Right kidney (tissue), 1 donor: ENCODE measurements around the gene TRMT112.
A peak's percentile ranks its signal among the peaks of the same experiment; 100 is the strongest.
"Not testable (repeated sequence)": the region's sequence is repeated elsewhere in the genome, so short reads cannot be mapped to it uniquely, and the experiment has no call there.

Experiments used
- DNase-seq: peaks from one replicate; pipeline ENCODE4 v3.0.0-alpha.2; 2016

TRMT112 gene

DNA sequence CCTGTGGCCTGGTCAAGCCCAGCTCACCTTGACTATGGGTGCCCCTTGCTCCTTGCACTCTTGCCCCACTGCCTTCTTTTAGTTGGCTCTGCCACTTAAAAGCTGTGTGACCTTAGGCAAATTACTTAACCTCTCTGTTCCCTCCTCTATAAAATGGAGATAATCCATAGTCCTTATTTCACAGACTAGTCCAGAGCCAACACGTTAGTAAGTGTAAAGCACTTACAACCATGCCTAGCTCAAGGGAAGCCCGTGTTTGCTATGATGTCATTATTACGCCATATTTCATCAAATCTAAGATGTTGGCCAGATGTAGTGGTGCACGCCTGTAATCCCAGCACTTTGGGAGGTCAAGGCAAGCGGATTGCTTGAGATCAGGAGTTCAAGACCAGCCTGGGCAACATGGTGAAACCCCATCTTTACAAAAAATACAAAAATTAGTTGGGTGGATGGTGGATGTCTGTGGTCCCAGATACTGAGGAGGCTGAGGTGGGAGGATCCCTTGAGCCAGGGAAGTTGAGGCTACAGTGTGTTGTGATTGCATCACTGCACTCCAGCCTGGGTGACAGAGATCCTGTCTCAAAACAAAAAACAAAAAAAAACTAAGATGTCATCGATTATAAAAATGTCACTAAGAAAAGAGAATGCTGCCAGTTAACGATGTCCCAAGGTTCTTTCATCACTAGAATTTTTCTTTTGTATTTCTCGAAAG is 20.3 kb upstream of the TRMT112 start:
- no peak for DNase-seq

DNA sequence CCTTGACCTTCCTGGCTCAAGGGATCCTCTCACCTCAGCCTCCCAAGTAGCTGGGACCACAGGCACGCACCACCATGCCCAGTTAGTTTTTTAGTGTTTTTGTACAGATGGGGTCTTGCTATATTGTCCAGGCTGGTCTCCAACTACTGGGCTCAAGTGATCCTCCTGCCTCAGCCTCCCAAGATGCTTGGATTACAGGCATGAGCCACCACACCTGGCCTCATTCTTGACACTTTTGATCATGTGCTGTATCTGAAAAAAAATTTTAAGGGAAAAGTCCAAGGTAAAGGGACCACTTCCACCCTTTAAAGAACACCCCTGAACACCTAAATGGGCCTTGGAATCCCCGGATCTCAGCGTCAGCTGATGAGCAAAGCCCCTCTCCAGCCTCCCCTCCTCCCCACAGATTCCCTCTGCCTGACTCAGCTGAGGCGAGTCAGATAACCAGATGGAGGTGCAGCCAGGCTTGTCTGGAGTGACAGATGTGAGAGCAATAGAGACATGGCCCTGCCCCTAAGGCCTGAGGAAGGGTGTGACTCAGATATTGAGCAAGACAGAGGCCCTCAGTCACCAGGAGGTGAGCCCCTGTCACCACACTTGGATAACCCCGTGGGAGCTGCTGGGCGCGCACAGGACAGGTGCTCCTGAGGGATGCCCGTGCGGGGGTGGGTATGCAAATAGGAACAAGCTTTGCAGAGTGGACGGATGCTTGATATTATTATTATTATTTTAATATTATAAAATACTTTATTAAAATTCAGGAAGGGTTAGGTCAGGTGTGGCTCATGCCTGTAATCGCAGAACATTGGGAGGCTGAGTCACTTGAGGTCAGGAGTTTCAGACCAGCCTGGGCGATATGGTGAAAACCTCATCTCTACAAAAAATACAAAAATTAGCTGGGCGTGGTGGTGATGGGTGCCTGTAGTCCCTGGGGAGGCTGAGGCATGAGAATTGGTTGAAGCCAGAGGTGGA is 17.7 kb upstream of the TRMT112 start:
- DNase-seq: no peak

DNA sequence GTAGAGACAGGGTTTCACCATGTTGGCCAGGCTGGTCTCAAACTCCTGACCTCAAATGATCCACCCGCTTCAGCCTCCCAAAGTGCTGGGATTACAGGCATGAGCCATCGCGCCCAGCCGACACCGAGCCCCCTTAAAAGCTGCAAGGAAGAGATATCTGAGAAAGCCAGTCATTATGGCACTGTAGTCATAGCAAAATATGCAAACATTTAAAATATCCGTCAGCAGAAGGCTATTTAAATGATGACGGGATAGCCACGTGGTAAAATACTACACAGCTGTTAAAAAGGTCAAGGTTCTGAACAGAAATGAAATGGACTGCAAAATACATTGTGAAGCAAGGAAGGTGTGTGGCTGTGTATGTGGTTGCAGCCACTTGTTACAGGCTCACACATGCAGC is 16.2 kb upstream of the TRMT112 start:
- no peak for DNase-seq

DNA sequence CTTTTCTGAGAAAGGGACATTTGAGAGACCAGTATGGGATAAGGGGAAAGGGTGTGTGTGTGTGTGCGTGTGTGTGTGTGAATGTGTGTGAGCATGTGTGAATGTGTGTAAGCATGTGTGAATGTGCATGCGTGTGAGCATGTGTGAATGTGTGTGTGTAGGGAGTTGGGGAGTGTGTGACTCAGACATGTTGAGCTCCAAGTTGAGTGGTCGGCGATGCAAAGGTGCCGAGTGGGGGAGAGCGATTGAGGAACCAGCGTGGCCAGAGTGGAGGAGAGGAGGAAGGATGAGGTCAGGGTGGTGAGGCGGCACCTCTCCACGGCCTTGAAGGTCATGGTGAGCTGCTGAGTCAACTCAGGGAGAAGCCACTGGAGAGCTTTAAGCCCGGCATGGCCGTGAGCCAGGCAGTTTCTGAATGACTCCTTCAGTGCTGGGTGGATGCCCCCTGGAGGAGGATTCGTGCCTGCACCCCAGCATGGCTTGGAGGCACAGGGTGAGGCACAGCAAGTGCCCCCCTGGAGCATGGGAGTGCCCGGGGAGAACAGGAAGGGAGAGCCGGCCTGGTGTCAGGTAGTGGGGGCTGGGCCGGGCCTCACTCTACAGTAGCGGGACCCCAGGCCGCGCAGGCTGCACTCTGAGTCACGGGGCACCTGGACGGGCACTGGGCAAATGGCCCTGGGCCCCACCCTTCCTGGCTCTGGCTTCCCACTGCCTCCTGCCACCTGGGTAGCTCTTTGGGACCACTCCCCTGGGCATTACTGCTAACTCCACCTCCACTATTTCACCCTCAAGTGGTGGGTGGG is 14.4 kb upstream of the TRMT112 start:
- no peak for DNase-seq

DNA sequence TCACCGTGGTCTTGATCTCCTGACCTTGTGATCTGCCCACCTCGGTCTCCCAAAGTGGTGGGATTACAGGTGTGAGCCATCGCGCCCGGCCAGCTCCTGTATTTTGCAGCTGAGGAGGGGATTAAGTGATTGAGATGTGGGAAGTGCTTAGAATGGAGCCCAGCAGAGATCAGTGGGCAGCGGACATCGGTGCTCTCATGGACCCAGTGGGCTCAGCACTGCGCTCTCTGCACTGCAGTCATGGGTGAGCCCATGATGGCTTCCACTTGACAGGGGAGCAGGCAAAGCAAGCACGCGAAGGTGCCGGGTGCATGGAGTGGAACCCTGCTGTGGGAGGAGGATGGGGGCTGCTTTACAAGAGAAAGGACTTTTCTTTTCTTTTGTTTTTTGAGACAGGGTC is 13.5 kb upstream of the TRMT112 start:
- no peak for DNase-seq

DNA sequence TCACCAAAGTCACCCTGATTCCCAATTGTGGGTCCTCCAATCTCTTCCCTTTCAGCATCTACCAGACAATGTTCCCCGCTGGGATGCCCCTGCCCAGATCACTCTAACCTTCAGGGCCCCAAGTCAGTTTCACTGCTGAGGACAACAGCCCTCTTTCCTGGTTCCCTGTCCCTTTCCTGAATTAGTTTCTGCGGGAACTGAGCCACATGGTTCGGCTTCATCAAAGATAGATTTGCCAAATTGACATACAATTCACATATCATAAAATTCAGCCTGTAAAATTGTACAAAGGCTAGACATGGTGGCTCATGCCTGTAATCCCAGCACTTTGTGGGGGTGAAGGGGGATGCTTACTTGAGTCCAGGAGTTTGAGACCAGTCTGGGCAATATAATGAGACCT is 10.6 kb upstream of the TRMT112 start:
- DNase-seq: no peak

DNA sequence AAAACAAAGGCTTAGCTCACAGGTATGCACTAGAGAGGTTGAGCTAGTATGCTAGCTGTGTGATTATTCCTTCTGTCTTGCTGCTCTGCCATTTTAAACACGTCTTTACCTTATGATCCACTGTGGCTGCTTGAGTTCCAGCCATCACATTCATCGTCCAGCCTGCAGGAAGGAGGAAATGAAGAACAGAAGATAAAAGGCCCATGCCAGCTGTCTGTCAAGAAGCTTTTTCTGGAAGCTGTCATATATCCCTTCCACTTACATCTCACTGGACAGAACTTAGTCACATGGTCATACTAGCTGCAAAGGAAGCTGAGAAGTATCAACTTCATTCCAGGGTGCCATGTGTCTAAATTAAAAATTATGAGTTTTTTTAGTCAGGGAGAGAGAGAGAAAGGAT is 10.0 kb upstream of the TRMT112 start:
- DNase-seq: no peak

DNA sequence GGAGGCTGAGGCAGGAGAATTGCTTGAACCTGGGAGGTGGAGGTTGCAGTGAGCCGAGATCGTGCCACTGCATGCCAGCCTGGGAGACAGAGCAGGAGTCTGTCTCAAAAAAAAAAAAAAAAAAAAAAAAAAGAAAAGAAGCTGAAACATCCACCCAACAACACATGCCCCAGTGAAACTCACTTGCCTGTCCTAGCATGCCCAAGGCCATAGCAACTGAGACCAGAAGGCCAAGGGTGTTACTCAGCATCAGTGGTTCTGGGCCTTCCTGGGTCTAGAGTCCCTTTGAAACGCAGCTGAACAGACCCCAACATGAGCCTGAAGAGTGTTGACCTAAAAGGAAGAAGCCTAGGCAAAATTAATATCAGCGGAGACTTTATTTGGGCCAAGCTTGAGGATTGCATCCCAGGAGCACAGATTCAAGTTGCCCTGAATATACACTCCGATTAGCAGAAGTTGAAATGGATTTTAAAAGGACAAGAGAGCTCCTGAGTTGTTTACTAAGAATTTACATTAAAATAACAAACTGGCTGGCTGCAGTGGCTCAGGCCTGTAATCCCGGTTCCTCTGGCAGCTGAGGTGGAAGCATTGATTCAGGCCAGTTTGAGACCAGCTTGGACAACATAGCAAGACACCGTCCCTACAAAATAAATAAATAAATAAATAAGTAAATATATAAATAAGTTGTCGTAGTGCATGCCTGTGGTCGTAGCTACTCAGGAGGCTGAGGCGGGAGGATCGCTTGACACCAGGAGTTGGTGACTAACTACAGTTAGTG is 7.5 kb upstream of the TRMT112 start:
- DNase-seq: no peak

DNA sequence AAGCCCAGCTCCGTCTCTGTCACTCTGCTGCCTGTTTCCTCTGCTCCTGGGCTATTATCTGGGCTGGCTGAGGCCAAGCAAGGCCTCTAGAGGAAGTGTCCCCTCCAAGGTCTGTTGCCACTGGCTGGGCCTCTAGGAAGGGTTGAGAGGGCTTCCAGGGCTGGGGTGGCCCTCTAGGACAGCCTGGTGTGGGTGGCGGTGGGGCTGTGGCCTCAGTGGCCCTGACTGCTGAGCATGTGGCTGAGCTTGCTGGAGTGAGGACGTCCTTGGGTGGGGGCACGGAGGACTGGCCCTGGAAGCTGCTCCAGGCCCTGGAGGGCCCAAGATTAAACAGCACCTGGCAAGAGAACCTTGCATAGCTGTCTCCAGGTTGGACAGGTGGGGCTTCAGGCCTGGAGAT is 6.6 kb upstream of the TRMT112 start:
- not testable (repeated sequence) for DNase-seq

DNA sequence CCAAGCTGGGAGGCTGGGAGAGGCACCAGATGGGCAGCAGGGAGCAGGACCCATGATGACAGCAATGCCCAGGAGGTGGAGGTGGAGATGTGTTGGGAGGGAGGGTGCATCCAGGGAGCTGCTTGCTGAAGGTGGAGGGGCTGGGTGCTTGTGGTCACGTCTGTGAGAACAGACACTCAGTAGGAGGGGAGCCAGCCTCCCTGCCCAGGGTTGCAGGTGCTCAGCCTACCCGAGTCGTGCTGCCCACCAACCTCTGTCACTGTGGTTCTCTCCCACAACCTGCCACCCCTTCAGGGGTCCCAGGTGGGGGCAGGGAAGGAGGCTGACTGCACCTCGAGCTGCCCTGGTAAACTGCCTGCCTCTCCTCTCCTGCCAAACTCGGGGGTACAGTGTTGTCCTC is 6.0 kb upstream of the TRMT112 start:
- no peak for DNase-seq

DNA sequence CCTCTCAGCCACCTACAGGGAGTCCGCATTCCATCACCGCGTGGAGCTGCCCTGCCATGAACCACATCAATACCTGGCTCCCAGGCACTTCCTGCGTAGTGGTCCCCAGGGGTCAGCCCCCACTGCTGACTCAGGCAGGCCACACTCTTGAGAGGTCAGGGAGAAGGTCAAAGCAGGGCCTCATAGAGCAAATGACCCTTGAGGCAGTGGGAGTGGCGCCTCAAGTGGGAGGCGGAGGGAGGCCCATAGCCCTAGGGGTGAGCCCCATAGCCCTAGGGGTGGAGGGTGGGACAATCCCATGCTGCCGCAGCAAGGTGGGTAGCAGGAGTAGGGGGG is 5.5 kb upstream of the TRMT112 start:
- DNase-seq: no peak

DNA sequence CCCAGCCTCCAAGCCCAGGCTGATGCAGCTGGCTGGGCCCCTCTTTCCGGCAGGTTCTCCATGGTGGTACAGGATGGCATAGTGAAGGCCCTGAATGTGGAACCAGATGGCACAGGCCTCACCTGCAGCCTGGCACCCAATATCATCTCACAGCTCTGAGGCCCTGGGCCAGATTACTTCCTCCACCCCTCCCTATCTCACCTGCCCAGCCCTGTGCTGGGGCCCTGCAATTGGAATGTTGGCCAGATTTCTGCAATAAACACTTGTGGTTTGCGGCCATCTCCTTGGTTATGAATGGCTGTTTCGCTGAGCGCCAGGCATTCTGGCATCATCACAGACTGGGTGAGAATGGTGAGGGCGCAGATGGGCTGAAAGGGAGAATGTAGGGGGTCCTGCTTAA is 4.2 kb upstream of the TRMT112 start:
- DNase-seq: no peak

DNA sequence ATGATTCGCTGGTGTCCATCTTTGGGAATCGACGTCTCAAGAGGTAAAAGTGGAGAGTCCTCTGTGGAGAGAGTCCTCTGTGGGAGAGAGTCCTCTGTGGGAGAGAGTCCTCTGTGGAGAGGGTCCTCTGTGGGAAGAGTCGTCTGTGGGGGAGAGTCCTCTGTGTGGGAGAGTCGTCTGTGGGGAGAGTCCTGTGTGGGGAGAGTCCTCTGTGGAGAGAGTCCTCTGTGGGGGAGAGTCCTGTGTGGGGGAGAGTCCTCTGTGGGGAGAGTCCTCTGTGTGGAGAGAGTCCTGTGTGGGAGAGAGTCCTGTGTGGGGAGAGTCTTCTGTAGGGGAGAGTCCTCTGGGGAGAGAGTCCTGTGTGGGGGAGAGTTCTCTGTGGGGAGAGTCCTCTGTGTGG is 3.7 kb upstream of the TRMT112 start:
- no peak for DNase-seq

DNA sequence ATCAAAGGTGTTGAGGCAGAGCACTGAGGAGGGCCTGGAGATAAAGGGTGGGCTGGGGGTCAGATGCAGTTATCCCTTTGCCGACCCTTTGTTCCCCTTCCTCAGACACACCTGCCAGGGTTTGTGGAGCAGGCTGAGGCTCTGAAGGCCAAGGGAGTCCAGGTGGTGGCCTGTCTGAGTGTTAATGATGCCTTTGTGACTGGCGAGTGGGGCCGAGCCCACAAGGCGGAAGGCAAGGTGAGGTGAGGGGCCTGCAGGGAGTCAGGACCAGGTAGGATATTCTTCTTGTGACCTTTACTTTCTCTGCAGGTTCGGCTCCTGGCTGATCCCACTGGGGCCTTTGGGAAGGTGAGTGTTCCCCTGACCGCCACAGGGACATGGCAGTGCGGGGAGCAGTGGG is 3.2 kb upstream of the TRMT112 start:
- no peak for DNase-seq

DNA sequence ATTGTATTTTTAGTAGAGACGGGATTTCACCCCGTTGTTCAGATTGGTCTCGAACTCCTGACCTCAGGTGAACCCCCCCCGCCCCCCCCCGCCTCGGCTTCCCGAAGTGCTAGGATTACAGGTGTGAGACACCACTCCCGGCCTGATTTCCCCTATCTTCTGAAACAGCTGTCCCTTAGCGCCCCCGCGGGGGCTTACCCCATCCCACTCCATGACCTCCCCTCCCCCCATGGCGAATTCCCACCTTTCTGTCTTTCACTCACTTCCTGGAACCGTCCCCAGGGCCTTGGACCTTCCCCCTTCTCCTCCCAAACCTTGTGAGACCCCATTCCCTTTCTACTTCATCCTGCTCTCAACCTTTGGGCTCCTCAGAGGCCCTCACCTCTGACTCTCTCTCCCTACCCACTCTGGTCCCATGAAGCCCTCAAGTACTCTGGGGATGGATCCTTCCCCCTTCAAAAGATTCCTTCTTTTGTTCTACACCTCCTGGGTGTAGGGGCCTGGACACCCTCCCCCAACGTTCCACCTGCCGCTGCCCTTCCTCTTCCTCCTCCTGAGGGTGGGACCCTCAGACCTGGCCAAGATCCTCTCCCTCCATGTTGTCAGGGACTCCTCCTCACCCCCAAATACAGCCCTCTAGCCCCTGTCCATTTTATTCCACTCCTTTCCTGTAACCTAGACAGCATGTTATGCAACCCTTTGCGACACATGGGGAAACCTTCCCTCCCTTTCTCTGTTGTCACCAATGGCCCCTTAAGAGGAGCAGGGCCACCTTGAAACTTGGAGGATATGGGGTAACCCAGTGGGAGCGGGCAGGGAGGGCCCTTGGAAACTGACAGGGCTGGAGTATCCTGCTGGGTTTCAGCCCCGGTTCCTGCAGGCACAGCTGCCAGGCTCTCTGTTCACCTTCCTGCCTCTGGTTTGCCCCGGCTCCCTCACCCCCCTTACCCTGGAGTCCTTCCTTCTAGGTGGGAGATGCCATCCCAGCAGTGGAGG is 1.7 kb upstream of the TRMT112 start:
- DNase-seq: no peak

DNA sequence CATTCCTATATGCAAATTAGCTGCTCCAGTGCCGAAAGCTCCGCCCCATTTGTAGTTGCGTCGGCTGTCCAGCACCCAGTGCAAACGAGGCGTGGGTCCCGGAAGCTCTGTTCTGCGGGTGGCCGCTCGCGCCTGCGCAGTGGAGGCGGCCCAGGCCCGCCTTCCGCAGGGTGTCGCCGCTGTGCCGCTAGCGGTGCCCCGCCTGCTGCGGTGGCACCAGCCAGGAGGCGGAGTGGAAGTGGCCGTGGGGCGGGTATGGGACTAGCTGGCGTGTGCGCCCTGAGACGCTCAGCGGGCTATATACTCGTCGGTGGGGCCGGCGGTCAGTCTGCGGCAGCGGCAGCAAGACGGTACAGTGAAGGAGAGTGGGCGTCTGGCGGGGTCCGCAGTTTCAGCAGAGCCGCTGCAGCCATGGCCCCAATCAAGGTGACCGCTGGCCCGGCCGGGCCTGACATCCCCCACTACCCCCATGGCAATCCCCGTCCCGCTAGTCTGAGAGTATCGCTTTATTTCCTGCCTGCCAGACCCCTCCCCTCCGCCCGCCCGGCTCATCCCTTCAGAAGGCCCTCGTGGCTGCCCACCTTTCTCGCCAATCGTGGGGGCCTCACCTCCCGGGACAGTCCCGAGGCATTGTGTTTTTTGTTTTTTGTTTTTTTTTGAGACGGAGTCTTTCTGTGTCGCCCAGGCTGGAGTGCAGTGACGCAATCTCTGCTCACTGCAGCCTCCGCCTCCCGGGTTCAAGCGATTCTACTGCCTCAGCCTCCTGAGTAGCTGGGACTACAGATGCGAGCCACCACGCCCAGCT is 804 bp upstream of the TRMT112 start, which contains the start of gene PRDX5:
TSS of gene PRDX5 (plus strand) at position 161 of the 805 bp plus-strand sequence. CDS start at position 256, 95 bp downstream.
- DNase-seq: peak; percentile 92

DNA sequence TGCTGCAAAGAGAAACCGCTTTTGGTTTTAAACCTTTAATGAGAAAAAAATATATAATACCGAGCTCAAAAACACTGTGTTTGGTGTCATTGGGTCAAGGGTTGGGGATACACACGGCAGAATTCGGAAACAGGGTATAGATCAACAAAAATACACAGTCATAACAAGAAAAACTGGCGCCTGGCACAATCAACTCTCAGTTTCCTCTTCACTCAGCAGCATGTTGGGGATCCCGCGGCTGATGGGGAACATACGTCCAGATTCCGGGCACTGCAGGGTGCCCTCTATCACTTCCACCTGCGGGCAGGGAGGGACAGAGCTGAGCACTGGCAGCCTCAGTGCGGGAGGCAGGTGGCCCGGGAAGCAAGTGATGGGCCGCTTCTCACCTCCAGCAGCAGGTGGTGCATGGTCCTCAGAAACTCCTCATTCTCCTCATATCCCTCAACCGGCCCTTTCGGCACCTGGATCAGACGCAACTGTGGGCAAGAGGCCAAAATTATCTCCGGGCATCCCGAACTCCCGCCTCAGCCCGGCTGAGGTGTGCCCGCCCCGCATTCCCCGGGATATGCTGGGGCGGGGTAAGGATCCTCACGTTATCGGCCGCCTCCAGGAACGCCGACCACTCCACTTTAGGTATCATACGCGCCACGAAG is 561 bp downstream of the TRMT112 start:
- DNase-seq: no peak

DNA sequence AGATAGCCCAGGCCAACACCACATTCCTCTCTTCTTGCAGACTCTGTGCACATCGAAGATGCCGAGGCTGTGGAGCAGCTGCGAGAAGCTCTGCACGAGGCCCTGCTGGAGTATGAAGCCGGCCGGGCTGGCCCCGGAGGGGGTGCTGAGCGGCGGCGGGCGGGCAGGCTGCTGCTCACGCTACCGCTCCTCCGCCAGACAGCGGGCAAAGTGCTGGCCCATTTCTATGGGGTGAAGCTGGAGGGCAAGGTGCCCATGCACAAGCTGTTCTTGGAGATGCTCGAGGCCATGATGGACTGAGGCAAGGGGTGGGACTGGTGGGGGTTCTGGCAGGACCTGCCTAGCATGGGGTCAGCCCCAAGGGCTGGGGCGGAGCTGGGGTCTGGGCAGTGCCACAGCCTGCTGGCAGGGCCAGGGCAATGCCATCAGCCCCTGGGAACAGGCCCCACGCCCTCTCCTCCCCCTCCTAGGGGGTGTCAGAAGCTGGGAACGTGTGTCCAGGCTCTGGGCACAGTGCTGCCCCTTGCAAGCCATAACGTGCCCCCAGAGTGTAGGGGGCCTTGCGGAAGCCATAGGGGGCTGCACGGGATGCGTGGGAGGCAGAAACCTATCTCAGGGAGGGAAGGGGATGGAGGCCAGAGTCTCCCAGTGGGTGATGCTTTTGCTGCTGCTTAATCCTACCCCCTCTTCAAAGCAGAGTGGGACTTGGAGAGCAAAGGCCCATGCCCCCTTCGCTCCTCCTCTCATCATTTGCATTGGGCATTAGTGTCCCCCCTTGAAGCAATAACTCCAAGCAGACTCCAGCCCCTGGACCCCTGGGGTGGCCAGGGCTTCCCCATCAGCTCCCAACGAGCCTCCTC is 1.5 kb downstream of the TRMT112 start:
- DNase-seq: not testable (repeated sequence)
